B cell (primary cell): Measurements from ENCODE around the gene DPM2. TPM values are rescaled to one million over a fixed set of nuclear protein-coding genes. Genes with fewer than 3 reads are reported as not detected.

Experiments
- ATAC-seq: fragments of 200-7000 bp; cut with Tn5 transposase; one replicate; pipeline ENCODE4 v1.10.0; 2021; ENCODE audit warnings: low read depth, mild to moderate bottlenecking, moderate number of reproducible peaks, moderate library complexity
- CTCF ChIA-PET: fragments of 350-600 bp; sonication (Branson Sonifier 250); formaldehyde crosslinking; loops from one replicate; lab custom pipeline; 2021; ENCODE audit warnings: antibody characterized with exemption, inconsistent platforms; lab: Charles Lee
- POLR2A ChIA-PET: fragments of 350-600 bp; sonication (Branson Sonifier 250); formaldehyde crosslinking; loops from one replicate; lab custom pipeline; 2021; ENCODE audit warnings: antibody characterized with exemption; lab: Charles Lee
- DNase-seq: peaks from one replicate; pipeline ENCODE4 v3.0.0; 2013
- H2AFZ ChIP-seq: 2 replicates; pipeline ENCODE4 v1.6.1; 2012; ENCODE audit warnings: mild to moderate bottlenecking, low read depth, low read length; ENCODE audit not compliant: insufficient read depth, poor library complexity, severe bottlenecking
- H3K27ac ChIP-seq, 2 donors: 1 replicate in 1 of 2; 2 replicates in 1 of 2; pipeline ENCODE4 v1.5.1; 2012 to 2013; ENCODE audit warnings: low read length in 2 of 2, mild to moderate bottlenecking in 2 of 2, moderate library complexity in 1 of 2
- H3K27me3 ChIP-seq, 4 experiments: fragments of 200-600 bp in 1 of 4; sonication (generic) in 1 of 4; replicated peaks in 1 of 4; 1 replicate in 2 of 4; 2 replicates in 2 of 4; pipeline versions ENCODE4 v1.6.1 to v1.7.0; 2013 to 2016; ENCODE audit warnings: low read length in 3 of 4, mild to moderate bottlenecking in 2 of 4, mixed read lengths in 1 of 4, moderate library complexity in 1 of 4; ENCODE audit not compliant: insufficient read depth in 4 of 4, control insufficient read depth in 3 of 4; ENCODE audit errors: control extremely low read depth in 1 of 4
- H3K36me3 ChIP-seq, 2 experiments: replicated peaks in 1 of 2; 1 replicate in 1 of 2; 2 replicates in 1 of 2; pipeline versions ENCODE4 v1.6.1 to v1.7.1; 2013; ENCODE audit warnings: low read length in 1 of 2; ENCODE audit not compliant: insufficient read depth in 2 of 2, control insufficient read depth in 1 of 2; ENCODE audit errors: control extremely low read depth in 1 of 2, extremely low read depth in 1 of 2
- H3K4me1 ChIP-seq, 2 donors: fragments of 200-600 bp in 1 of 2; sonication (generic) in 1 of 2; 1 replicate in 1 of 2; 2 replicates in 1 of 2; pipeline versions ENCODE4 v1.5.1 to v1.6.1; 2013 to 2017; ENCODE audit warnings: low read length in 2 of 2; ENCODE audit not compliant: control insufficient read depth in 2 of 2, insufficient read depth in 2 of 2
- H3K4me2 ChIP-seq: replicated peaks from 2 replicates; pipeline ENCODE3; 2012; ENCODE audit warnings: mild to moderate bottlenecking, low read depth, low read length; ENCODE audit not compliant: poor library complexity, severe bottlenecking
- H3K4me3 ChIP-seq, 5 experiments: fragments of 200-600 bp in 1 of 5; sonication (generic) in 1 of 5; 1 replicate in 3 of 5; 2 replicates in 2 of 5; pipeline versions ENCODE4 v1.5.1 to v1.7.0; 2011 to 2016; ENCODE audit warnings: low read length in 4 of 5, mild to moderate bottlenecking in 4 of 5, low read depth in 2 of 5, control low read depth in 1 of 5, moderate library complexity in 1 of 5; ENCODE audit not compliant: insufficient read depth in 1 of 5; ENCODE audit errors: control extremely low read depth in 1 of 5, extremely low read depth in 1 of 5
- H3K79me2 ChIP-seq: fragments of 200-600 bp; sonication (generic); one replicate; pipeline ENCODE4 v1.6.0; 2016; ENCODE audit warnings: low read length; ENCODE audit not compliant: control insufficient read depth, insufficient read depth
- H3K9ac ChIP-seq: fragments of 200-600 bp; sonication (generic); 2 replicates; pipeline ENCODE4 v1.6.1; 2017; ENCODE audit warnings: mild to moderate bottlenecking, low read length, moderate library complexity
- H3K9me3 ChIP-seq, 3 donors: one replicate each; pipeline versions ENCODE4 v1.6.1 to v1.7.1; 2013; ENCODE audit warnings: low read length in 2 of 3; ENCODE audit not compliant: control insufficient read depth in 2 of 3, insufficient read depth in 1 of 3; ENCODE audit errors: control extremely low read depth in 1 of 3
- H4K20me1 ChIP-seq: 2 replicates; pipeline ENCODE4 v1.6.0; 2012; ENCODE audit warnings: mild to moderate bottlenecking, low read length; ENCODE audit not compliant: insufficient read depth, control insufficient read depth, poor library complexity, severe bottlenecking
- H3K27ac Mint-ChIP-seq: one replicate; pipeline ENCODE4 v1.8.0; 2021; ENCODE audit warnings: mixed read lengths
- H3K27me3 Mint-ChIP-seq: one replicate; pipeline ENCODE4 v1.8.0; 2021; ENCODE audit warnings: mixed read lengths
- H3K4me1 Mint-ChIP-seq: one replicate; pipeline ENCODE4 v1.8.0; 2021; ENCODE audit warnings: mixed read lengths
- H3K4me3 Mint-ChIP-seq: one replicate; pipeline ENCODE4 v1.8.0; 2021; ENCODE audit warnings: mixed read lengths
- H3K9me3 Mint-ChIP-seq: one replicate; pipeline ENCODE4 v1.8.0; 2022; ENCODE audit warnings: mixed read lengths; ENCODE audit not compliant: insufficient read depth
- CTCF ChIP-seq: fragments of 200-600 bp; IDR thresholded peaks from one replicate; pipeline ENCODE4 v1.8.0; 2022; ENCODE audit warnings: antibody characterized with exemption, mild to moderate bottlenecking
- EZH2 ChIP-seq: IDR thresholded peaks from 2 replicates; pipeline ENCODE4 v1.6.1; 2012; ENCODE audit warnings: borderline replicate concordance, low read depth, mild to moderate bottlenecking, moderate library complexity, low read length; ENCODE audit not compliant: insufficient read depth, poor library complexity, severe bottlenecking
- WGBS: methylation state at CpG from one replicate; pipeline ENCODE4 v1.1.5; 2013; ENCODE audit warnings: missing lambda C conversion rate; ENCODE audit not compliant: insufficient coverage; 5-methylcytosine and 5-hydroxymethylcytosine counted together
- intact Hi-C: fragments of 100-400 bp; cut with micrococcal nuclease; formaldehyde crosslinking; loops from one replicate; pipeline ENCODE4 v1.10.0; 2022
- polyA plus RNA-seq: library from polyadenylated mRNA; depleted of rRNA; stranded (reverse); fragments of >200 nt; gene quantifications from 2 replicates; pipeline ENCODE4 v1.2.3, GENCODE V29; 2012
- total RNA-seq, 2 donors: library from RNA; stranded (reverse); fragments of 120-200 nt in 1 of 2; gene quantifications; 1 replicate in 1 of 2; 2 replicates in 1 of 2; pipeline versions ENCODE4 v1.2.3 to v1.2.4, GENCODE V29; 2013 to 2022

DPM2 gene
- total and polyA plus RNA-seq, 2 donors (not counting 1 experiment from before 2014, with no cell fraction given), result 34.1 to 42.9 TPM

GRCh38 chr9:127979333-127980059, 41.8 kb upstream of the DPM2 start:
- H3K9ac ChIP-seq, result peak overlapping the region; percentile 78
- H3K4me1 ChIP-seq, result peaks cover 74 to 88% of the 10 kb centered on the region in 2 donors
- ATAC-seq, result peak; percentile 5
- H4K20me1 ChIP-seq, result peaks cover 57% of the 10 kb centered on the region
- WGBS, result 15% methylated on average over 17 of the region's 24 CpGs
- DNase-seq, result peak; percentile 70
- H3K9me3 ChIP-seq, result no peaks in the 10 kb centered on the region
- H2AFZ ChIP-seq, result no peak overlapping the region
- peak overlapping the region; percentile 95 for H3K27ac Mint-ChIP-seq
- intact Hi-C loops, result loop anchor here (1.0 to 5.0 kb wide), 5 partner anchors 8 to 138 kb away; no protein-coding TSS in a partner anchor
- no peaks in the 10 kb centered on the region for H3K9me3 Mint-ChIP-seq
- ChIA-PET POLR2A (interaction anchor here (0.6 to 15.3 kb wide), 10 partner anchors 9 to 88 kb away, joined by 3 to 212 read pairs (median 5); partner anchors contain the start of gene NAIF1), CTCF (interaction anchor here (0.6 to 20.6 kb wide), 9 partner anchors 13 to 137 kb away, joined by 3 to 282 read pairs (median 7); partner anchors contain the start of genes NAIF1 and SLC25A25)
- H3K36me3 ChIP-seq, result peaks cover 0 to 20% of the 10 kb centered on the region in 2 experiments
- peak overlapping the region; percentile 97 for H3K4me3 Mint-ChIP-seq
- peak overlapping the region; percentile 75 for H3K4me2 ChIP-seq
- TF ChIP-seq EZH2 (no peak), CTCF (no peak)
- peaks cover 78% of the 10 kb centered on the region for H3K79me2 ChIP-seq
- peak overlapping the region; percentile 70 to 95 (median 82) for H3K4me3 ChIP-seq
- H3K27me3 Mint-ChIP-seq, result no peaks in the 10 kb centered on the region
- no peaks in the 10 kb centered on the region for H3K27me3 ChIP-seq
- peaks cover 74% of the 10 kb centered on the region for H3K4me1 Mint-ChIP-seq
- peak overlapping the region; percentile 79 to 93 for H3K27ac ChIP-seq

DNA sequence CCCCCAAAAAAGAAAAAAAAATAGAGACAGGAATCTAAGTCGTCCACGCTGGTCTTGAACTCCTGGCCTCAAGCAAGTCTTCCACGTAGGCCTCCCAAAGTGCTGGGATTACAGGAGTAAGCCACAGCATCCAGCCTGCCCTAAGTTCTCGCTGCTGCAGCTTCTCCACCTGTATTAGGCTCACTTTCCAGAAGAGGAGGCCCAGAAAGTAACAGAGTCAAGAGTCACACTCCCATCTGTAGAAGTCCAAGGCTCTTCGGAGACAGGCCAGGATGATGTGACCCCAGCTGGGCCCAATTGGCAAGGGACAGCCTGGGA, 41.3 kb upstream of the DPM2 start:
- no peak for TF ChIP-seq CTCF
- TF ChIP-seq EZH2, result no peak
- peaks cover 84% of the 10 kb centered on the region for H3K79me2 ChIP-seq
- Mint-ChIP-seq H3K9me3 (no peaks in the 10 kb centered on the region), H3K27ac (peak overlapping the region; percentile 95), H3K27me3 (no peaks in the 10 kb centered on the region), H3K4me3 (peak overlapping the region; percentile 97), H3K4me1 (peaks cover 76% of the 10 kb centered on the region)
- peak overlapping the region; percentile 75 for H3K4me2 ChIP-seq
- DNase-seq (no peak), ATAC-seq (no peak)
- CTCF ChIA-PET, result interaction anchor here (1.0 to 20.6 kb wide), 7 partner anchors 12 to 137 kb away, joined by 5 to 282 read pairs (median 8); partner anchors contain the start of genes NAIF1 and SLC25A25
- peak overlapping the region; percentile 79 to 93 for H3K27ac ChIP-seq
- H3K9ac ChIP-seq, result peak overlapping the region; percentile 78
- intact Hi-C loops, result loop anchor here (1.0 to 5.0 kb wide), 2 partner anchors 8 to 138 kb away; no protein-coding TSS in a partner anchor
- H3K36me3 ChIP-seq, result peaks cover 0 to 23% of the 10 kb centered on the region in 2 experiments
- WGBS, result 75% methylated on average over 5 of the region's 5 CpGs
- H3K4me1 ChIP-seq, result peaks cover 74 to 88% of the 10 kb centered on the region in 2 donors
- no peaks in the 10 kb centered on the region for H3K9me3 ChIP-seq
- peak overlapping the region; percentile 70 to 95 (median 82) for H3K4me3 ChIP-seq
- no peaks in the 10 kb centered on the region for H3K27me3 ChIP-seq
- POLR2A ChIA-PET, result interaction anchor here (0.6 to 15.3 kb wide), 9 partner anchors 8 to 88 kb away, joined by 3 to 212 read pairs (median 6); partner anchors contain the start of gene NAIF1
- H4K20me1 ChIP-seq, result peaks cover 63% of the 10 kb centered on the region
- H2AFZ ChIP-seq, result no peak overlapping the region
